HL-60 (cell line): Measurements from ENCODE around the gene RPP30.

ENCODE experiments used
- CTCF ChIP-seq: IDR thresholded peaks from one replicate; pipeline ENCODE4 v1.5.1; 2011; ENCODE audit warnings: low read length, control low read depth, inconsistent platforms; ENCODE audit not compliant: insufficient read depth
- GABPA ChIP-seq: IDR thresholded peaks from 2 replicates; pipeline ENCODE4 v1.6.1; 2012; ENCODE audit warnings: low read depth

GRCh38 chr10:90849956-90850749 lies 21.6 kb upstream of the RPP30 start:
- TF ChIP-seq CTCF = no peak
- TF ChIP-seq GABPA = no peak
